Measurements from ENCODE around the gene ACTG1. TPM values are rescaled to one million over a fixed set of nuclear protein-coding genes. Genes with fewer than 3 reads are reported as not detected.

The ACTG1 gene
- total RNA-seq, 1 donor from 2014 or later: 4,184 TPM

GRCh38 chr17:81491181-81491581 lies 21.4 kb downstream of the ACTG1 start:
- no peak overlapping the region for H3K27ac Mint-ChIP-seq (ENCODE audit: unreplicated experiment)
- no peak for TF ChIP-seq CTCF (IDR thresholded peaks at IDR 0.05; ENCODE audit: unreplicated experiment)
- H3K4me1 Mint-ChIP-seq (ENCODE audit: unreplicated experiment): peaks cover 12% of the 10 kb centered on the region
- no peaks in the 10 kb centered on the region for H3K9me3 Mint-ChIP-seq (ENCODE audit: unreplicated experiment)
- no peak for DNase-seq (ENCODE audit: low spot score)
- no peaks in the 10 kb centered on the region for H3K36me3 Mint-ChIP-seq (ENCODE audit: low read depth, unreplicated experiment)
- H3K27me3 Mint-ChIP-seq (ENCODE audit: unreplicated experiment): peaks cover 13% of the 10 kb centered on the region
- H3K4me3 Mint-ChIP-seq (ENCODE audit: unreplicated experiment): no peak overlapping the region

GRCh38 chr17:81489998-81490992 lies 22.3 kb downstream of the ACTG1 start:
- H3K36me3 Mint-ChIP-seq (ENCODE audit: low read depth, unreplicated experiment): no peaks in the 10 kb centered on the region
- peaks cover 15% of the 10 kb centered on the region for H3K4me1 Mint-ChIP-seq (ENCODE audit: unreplicated experiment)
- DNase-seq (ENCODE audit: low spot score): no peak
- no peak overlapping the region for H3K4me3 Mint-ChIP-seq (ENCODE audit: unreplicated experiment)
- no peak for TF ChIP-seq CTCF (IDR thresholded peaks at IDR 0.05; ENCODE audit: unreplicated experiment)
- peak overlapping the region; percentile 39 for H3K27ac Mint-ChIP-seq (ENCODE audit: unreplicated experiment)
- H3K27me3 Mint-ChIP-seq (ENCODE audit: unreplicated experiment): peaks cover 13% of the 10 kb centered on the region
- H3K9me3 Mint-ChIP-seq (ENCODE audit: unreplicated experiment): no peaks in the 10 kb centered on the region

- peaks cover 13% of the 10 kb centered on the region for H3K27me3 Mint-ChIP-seq (ENCODE audit: unreplicated experiment)
- H3K36me3 Mint-ChIP-seq (ENCODE audit: low read depth, unreplicated experiment): no peaks in the 10 kb centered on the region
- H3K4me3 Mint-ChIP-seq (ENCODE audit: unreplicated experiment): no peak overlapping the region
- H3K4me1 Mint-ChIP-seq (ENCODE audit: unreplicated experiment): peaks cover 15% of the 10 kb centered on the region
- peak overlapping the region; percentile 39 for H3K27ac Mint-ChIP-seq (ENCODE audit: unreplicated experiment)
- no peak for TF ChIP-seq CTCF (IDR thresholded peaks at IDR 0.05; ENCODE audit: unreplicated experiment)
- no peaks in the 10 kb centered on the region for H3K9me3 Mint-ChIP-seq (ENCODE audit: unreplicated experiment)
- peak; percentile 28 for DNase-seq (ENCODE audit: low spot score)
These were observed 23.3 kb downstream of the ACTG1 start for GRCh38 chr17:81489012-81489997.

DNA sequence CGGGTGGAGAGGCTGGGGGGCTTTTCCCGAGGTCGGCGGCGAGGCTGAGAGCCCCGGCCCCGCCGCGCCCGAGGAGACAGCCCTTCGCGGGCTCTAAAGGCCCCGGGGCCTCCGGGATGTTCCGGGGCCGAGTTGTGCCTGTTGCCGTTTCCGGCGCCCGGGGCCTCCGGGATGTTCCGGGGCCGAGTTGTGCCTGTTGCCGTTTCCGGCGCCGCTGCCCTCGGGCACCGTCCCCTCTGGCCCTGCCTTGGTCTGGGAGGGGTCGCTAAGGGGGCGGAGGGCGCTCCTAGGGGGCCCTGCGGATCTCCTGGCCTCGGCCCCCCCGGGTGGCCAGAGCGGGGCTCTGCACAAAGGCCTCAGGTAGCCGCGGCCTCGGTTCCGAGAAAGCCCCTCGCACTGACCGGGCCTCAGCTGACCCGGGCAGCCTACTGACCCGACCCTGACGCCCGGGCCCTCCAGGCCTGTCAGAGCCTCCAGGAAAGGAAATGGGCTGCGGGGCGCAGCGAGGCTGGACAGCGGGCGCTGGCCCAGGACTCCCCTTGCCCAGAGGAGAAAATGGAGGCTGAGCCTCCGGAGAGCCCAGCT lies 24.2 kb downstream of the ACTG1 start:
- Mint-ChIP-seq H3K27ac (ENCODE audit: unreplicated experiment) (no peak overlapping the region), H3K4me1 (ENCODE audit: unreplicated experiment) (peaks cover 15% of the 10 kb centered on the region)

More for the DNA sequence above, 24.2 kb downstream of the ACTG1 start:
- no peak for TF ChIP-seq CTCF (IDR thresholded peaks at IDR 0.05; ENCODE audit: unreplicated experiment)
- Mint-ChIP-seq H3K9me3 (ENCODE audit: unreplicated experiment) (no peaks in the 10 kb centered on the region), H3K27me3 (ENCODE audit: unreplicated experiment) (peaks cover 10% of the 10 kb centered on the region), H3K4me3 (ENCODE audit: unreplicated experiment) (no peak overlapping the region), H3K36me3 (ENCODE audit: low read depth, unreplicated experiment) (no peaks in the 10 kb centered on the region)
- no peak for DNase-seq (ENCODE audit: low spot score)
